GM20000 (cell line): ENCODE measurements around the gene CYP11A1.

ENCODE experiments used
- DNase-seq: peaks from one replicate; pipeline ENCODE4 v3.0.0; 2012; ENCODE audit warnings: low spot score
- TF ChIP-seq, protein P1 (sequence below): IDR thresholded peaks from 2 replicates; pipeline ENCODE4 v1.5.1; 2012; ENCODE audit warnings: mild to moderate bottlenecking, control low read depth; ENCODE audit errors: extremely low read depth, missing control alignments

CYP11A1 gene

DNA sequence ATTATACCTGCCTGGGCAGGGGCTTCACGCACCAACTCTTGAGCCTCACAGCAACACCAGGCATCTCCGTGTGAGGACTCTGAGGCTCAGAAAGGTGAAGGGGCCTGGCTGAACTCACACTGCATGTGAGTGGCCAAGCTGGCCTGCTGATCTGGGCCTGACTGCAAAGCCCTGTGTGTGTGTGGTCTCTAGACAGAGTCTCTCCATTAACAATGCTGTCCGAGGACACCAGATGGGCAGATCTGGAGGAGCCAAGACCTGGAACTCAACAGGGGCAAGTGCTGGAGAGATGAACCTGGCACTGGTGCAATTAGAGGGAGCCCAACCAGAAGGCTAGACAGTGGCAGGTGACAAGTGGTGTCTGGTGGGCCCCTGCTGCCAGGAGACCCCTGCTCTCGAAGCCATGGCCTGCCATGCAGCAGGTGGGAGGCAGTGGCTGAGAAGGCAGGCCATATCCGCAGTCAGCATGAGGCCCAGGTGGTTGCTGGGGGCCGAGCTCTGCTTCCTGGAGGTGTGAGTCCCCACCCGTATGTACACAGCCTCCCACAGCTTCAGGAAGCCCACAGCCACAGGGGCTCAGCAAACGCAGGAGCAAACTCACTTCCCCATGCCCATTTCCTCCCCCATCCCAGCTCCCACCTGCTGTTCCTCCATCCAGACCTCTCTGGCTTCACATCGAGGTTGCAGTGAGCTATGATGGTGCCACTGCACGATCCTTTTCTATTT is 39.0 kb downstream of the CYP11A1 start:
- TF ChIP-seq, protein P1, sequence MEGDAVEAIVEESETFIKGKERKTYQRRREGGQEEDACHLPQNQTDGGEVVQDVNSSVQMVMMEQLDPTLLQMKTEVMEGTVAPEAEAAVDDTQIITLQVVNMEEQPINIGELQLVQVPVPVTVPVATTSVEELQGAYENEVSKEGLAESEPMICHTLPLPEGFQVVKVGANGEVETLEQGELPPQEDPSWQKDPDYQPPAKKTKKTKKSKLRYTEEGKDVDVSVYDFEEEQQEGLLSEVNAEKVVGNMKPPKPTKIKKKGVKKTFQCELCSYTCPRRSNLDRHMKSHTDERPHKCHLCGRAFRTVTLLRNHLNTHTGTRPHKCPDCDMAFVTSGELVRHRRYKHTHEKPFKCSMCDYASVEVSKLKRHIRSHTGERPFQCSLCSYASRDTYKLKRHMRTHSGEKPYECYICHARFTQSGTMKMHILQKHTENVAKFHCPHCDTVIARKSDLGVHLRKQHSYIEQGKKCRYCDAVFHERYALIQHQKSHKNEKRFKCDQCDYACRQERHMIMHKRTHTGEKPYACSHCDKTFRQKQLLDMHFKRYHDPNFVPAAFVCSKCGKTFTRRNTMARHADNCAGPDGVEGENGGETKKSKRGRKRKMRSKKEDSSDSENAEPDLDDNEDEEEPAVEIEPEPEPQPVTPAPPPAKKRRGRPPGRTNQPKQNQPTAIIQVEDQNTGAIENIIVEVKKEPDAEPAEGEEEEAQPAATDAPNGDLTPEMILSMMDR, result no peak

DNA sequence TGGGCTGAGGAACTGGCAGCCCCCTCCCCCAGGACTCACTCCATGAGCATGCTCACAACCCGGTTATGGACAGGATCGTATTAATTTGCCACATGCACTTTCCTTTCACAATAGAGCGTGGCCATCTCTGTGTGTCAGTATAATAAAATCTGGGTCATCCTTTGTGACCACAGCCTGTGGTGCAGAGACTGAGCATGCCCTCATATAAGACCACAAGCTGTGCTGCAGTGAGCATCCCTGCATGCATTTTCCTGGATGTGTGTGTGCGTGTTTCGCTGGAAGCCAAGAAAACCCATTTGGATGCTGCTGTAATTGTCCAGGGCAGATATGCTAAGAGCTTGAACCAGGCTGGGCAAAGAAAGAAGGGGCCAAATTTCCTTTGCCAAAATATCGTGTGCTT is 39.7 kb downstream of the CYP11A1 start:
- no peak for DNase-seq
- TF ChIP-seq, protein P1, result no peak

More for the DNA sequence above, 39.0 kb downstream of the CYP11A1 start:
- no peak for DNase-seq

DNA sequence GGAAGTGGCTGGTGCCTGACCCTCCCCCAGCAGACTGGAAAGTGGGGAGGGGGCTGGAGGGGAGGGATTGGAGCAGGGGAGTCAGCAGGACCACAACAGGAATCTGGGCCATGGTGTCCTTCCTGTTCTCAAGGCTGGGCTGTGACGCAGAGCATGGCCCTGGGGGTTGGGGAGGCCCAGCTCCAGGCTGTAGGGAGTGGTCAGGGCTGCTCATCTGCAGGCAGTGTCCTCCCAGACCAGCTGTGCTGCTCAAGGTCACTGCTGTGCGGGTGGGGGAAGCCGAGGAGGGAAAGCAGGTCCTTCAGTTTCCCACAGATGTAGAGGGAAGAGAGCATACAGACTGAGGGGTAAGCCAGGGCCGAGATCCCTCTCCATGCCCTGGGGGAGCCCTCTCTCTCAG is 40.7 kb downstream of the CYP11A1 start:
- TF ChIP-seq, protein P1, result no peak
- no peak for DNase-seq

DNA sequence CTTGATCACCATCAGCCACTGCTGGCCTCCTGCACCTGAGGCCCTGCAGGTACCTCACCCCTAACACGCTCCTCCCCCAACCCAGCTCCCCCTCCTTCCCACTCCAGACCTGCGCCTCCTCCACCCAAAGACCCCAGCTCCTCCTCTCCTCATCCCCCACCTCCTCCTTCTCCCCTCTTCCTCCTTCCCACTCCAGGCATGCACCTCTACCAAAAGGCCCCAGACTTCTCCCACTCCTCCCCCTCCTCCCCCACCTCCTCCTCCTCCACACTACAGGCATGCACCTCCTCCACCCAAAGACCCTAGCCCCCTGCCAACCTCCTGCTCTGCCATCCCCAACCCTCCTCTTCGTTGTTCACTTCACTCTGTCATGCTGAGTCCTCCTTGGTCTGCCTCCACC is 42.7 kb downstream of the CYP11A1 start:
- no peak for DNase-seq
- TF ChIP-seq, protein P1, result no peak

DNA sequence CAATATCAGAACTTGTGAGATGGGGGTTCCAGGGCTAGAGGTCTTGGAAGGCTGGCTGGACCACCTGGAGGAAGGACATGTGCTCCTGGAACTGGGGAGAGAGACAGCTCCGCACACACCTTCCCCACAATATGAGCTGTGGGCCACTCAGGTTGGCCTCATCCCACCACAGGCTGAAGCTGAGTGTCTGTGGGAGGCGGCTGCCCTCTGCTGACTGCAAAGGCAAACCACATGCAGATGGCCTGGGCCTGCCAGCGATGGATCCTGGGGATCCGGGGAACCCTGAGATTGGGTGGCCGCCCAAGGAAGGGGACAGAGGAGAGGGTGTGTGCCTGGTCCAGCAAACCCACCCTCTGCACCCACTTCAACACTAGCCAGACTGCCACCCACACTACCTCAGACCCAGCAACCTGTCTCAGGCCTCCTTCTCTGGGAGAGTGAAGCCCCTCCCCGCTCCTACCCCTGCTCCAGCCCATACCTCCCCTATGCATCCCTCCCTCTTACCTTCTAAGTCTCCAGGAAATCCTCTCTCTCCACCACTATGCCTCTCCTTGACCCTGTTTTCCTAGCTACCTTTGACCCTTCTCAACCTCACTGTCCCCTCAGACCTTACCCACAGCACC is 44.8 kb downstream of the CYP11A1 start:
- TF ChIP-seq, protein P1, result peak; percentile 93
- peak; percentile 78 for DNase-seq

DNA sequence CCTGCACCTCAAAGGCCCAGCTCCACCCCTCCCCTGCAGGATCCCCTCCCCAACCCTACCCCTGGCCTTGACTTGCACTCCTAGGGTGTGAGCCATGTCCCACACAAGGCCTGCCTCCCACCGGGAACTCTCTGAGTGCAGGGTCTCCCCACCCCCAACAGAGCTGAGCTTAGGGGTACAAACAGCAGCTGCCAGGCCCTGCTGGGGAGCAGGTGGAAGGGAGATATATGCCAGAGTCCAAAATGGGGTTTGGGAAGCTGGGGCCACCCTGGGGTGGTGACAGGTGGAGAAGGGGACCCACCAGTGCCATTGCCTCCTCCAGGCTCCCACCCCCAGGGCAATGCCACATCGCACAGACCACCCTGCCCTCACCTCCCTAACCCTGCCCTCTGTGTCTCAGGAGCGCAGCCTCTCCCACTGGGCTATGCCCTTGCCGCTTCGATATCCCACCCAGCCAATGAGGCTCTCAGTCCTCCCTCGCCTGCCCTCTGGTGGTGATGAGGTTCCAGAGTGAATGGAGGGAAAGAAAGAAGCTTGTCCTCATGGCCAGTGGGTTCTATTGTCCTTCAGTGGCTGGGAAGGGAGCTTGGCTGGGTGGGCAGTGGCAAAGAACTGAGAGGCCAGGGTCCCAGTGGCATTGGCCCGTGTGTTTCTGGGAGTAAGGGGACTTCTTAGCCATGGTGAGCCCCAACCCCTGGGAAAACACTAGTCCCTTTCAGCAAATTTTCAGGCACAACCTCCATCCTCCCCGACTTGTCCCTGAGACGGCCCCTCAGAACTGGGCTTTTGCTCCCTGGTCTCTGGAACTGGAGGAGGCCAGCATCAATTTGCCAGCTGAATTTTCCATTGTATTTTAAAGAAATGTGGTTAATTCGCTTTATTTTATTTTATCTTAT is 46.8 kb downstream of the CYP11A1 start:
- peak; percentile 46 for DNase-seq
- TF ChIP-seq, protein P1, result peak; percentile 39
